SK-N-SH treated with all-trans-retinoic acid at 6 μM for 48 hours (cell line): ENCODE measurements around the gene PAQR5.

Experiments used
- ARNTL ChIP-seq: fragments of 450-650 bp; formaldehyde crosslinking; IDR thresholded peaks from 2 replicates; pipeline ENCODE4 v1.5.0; 2020; ENCODE audit warnings: low read depth, mild to moderate bottlenecking, moderate library complexity, borderline replicate concordance
- GLIS3 ChIP-seq: fragments of 250-450 bp; sonication (Bioruptor Pico); IDR thresholded peaks from 2 replicates; pipeline ENCODE4 v1.5.0; 2020; ENCODE audit warnings: mild to moderate bottlenecking, moderate library complexity
- OSR1 ChIP-seq: fragments of 250-450 bp; sonication (Bioruptor Pico); IDR thresholded peaks from 2 replicates; pipeline ENCODE4 v1.8.0; 2022; ENCODE audit warnings: moderate library complexity, mild to moderate bottlenecking, inconsistent platforms
- RARB ChIP-seq: fragments of 250-450 bp; sonication (Bioruptor Pico); IDR thresholded peaks from 2 replicates; pipeline ENCODE4 v1.8.0; 2021; ENCODE audit warnings: mild to moderate bottlenecking, moderate library complexity
- TCF4 ChIP-seq: fragments of 250-450 bp; sonication (Bioruptor Pico); IDR thresholded peaks from 2 replicates; pipeline ENCODE4 v1.8.0; 2021; ENCODE audit warnings: mild to moderate bottlenecking, moderate library complexity, borderline replicate concordance
- TOX ChIP-seq: fragments of 250-450 bp; sonication (Bioruptor Pico); IDR thresholded peaks from 2 replicates; pipeline ENCODE4 v1.8.0; 2021; ENCODE audit warnings: mild to moderate bottlenecking, moderate library complexity, borderline replicate concordance
- ZC3H10 ChIP-seq: fragments of 250-450 bp; sonication (Bioruptor Pico); IDR thresholded peaks from 2 replicates; pipeline ENCODE4 v1.5.1; 2021; ENCODE audit warnings: mild to moderate bottlenecking, moderate library complexity
- ZFP30 ChIP-seq: fragments of 450-650 bp; formaldehyde crosslinking; IDR thresholded peaks from 2 replicates; pipeline ENCODE4 v1.5.0; 2022; ENCODE audit warnings: mild to moderate bottlenecking, moderate library complexity
- ZNF70 ChIP-seq: fragments of 450-650 bp; formaldehyde crosslinking; IDR thresholded peaks from 2 replicates; pipeline ENCODE4 v1.5.0; 2020; ENCODE audit warnings: mild to moderate bottlenecking, moderate library complexity
- TF ChIP-seq, protein P1 (sequence below): fragments of 250-450 bp; sonication (Bioruptor Pico); IDR thresholded peaks from 2 replicates; pipeline ENCODE4 v1.5.1; 2020; ENCODE audit warnings: low read depth, mild to moderate bottlenecking, moderate library complexity

DNA sequence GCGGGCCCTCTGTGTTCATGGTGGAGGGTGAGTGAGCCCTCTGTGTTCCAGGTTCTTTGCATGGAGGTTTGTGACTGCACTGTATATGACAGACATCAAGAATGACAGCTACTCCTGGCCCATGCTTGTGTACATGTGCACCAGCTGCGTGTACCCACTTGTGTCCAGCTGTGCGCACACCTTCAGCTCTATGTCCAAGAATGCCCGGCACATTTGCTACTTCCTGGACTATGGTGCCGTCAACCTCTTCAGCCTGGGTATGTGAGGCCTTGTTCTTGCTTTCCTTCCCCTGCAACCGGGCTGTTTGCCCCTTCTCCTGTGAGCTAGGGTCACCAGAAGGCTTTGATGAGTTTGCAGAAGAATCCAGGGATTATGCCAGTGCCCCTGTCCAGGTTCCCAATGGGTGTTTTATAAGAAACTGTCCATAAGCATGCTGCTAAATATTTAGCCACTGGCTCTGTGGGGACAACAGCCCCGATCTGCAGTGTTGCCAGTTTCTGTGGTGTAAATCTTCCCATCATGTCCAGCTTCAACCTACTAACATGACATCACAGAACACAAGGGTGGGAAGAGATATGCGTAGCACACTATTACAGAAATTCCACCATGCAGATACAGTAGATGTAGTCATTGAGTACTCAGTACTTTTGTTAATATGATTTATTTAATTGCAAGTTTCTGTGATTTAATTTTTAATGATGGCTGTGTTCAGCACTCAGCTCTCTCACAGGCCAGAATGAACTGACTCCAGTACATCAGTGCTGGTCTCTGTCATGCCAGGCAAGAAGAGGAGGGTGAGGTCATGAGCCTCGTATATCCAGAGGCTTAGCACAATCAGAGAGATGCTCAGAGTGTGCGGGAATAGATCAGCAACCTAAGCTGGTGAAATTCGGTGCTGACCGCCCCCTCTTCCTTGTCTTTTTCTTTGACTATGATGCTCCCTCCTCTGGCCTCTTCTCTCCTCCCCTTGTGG lies 86.2 kb downstream of the PAQR5 start:
- TF ChIP-seq GLIS3 (CRISPR knock-in tag) (no peak), ZFP30 (CRISPR knock-in tag) (no peak), TOX (CRISPR knock-in tag) (no peak), ZNF70 (CRISPR knock-in tag) (no peak), OSR1 (CRISPR knock-in tag) (no peak), ZC3H10 (CRISPR knock-in tag) (no peak), TCF4 (CRISPR knock-in tag) (no peak), ARNTL (CRISPR knock-in tag) (no peak), RARB (no peak)
- TF ChIP-seq, protein P1, sequence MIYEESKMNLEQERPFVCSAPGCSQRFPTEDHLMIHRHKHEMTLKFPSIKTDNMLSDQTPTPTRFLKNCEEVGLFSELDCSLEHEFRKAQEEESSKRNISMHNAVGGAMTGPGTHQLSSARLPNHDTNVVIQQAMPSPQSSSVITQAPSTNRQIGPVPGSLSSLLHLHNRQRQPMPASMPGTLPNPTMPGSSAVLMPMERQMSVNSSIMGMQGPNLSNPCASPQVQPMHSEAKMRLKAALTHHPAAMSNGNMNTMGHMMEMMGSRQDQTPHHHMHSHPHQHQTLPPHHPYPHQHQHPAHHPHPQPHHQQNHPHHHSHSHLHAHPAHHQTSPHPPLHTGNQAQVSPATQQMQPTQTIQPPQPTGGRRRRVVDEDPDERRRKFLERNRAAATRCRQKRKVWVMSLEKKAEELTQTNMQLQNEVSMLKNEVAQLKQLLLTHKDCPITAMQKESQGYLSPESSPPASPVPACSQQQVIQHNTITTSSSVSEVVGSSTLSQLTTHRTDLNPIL (CRISPR knock-in tag): no peak
